Aorta (tissue), 5 donors: ENCODE measurements around the gene IL4I1. TPM values are rescaled to one million over a fixed set of nuclear protein-coding genes. Genes with fewer than 3 reads are reported as not detected.

Source experiments
- ATAC-seq: fragments of 200-7000 bp; cut with Tn5 transposase; one replicate; pipeline ENCODE4 v1.9.1; 2022; ENCODE audit warnings: moderate library complexity; ENCODE audit not compliant: low FRiP score
- DNase-seq, 2 donors: peaks; one replicate each; pipeline ENCODE4 v3.0.0-alpha.2; 2020
- H3K27ac ChIP-seq, 2 donors: one replicate each; pipeline ENCODE4 v1.5.1; 2013; ENCODE audit warnings: low read length in 2 of 2, mild to moderate bottlenecking in 2 of 2, moderate library complexity in 2 of 2, control low read depth in 1 of 2, inconsistent platforms in 1 of 2, low read depth in 1 of 2
- H3K27me3 ChIP-seq, 2 donors: one replicate each; pipeline ENCODE4 v1.6.1; 2013; ENCODE audit warnings: control low read depth in 1 of 2, low read length in 1 of 2, mild to moderate bottlenecking in 1 of 2, moderate library complexity in 1 of 2; ENCODE audit not compliant: insufficient read depth in 2 of 2, control insufficient read depth in 1 of 2
- H3K36me3 ChIP-seq, 2 donors: one replicate each; pipeline ENCODE4 v1.6.1; 2013; ENCODE audit warnings: control low read depth in 1 of 2, low read length in 1 of 2, mild to moderate bottlenecking in 1 of 2; ENCODE audit not compliant: insufficient read depth in 2 of 2, control insufficient read depth in 1 of 2
- H3K4me1 ChIP-seq, 2 donors: one replicate each; pipeline ENCODE4 v1.6.1; 2013; ENCODE audit warnings: low read length in 2 of 2, control low read depth in 1 of 2, mild to moderate bottlenecking in 1 of 2, moderate library complexity in 1 of 2; ENCODE audit not compliant: insufficient read depth in 2 of 2, control insufficient read depth in 1 of 2
- H3K4me3 ChIP-seq, 2 donors: one replicate each; pipeline ENCODE4 v1.5.1; 2013; ENCODE audit warnings: low read length in 2 of 2, control low read depth in 1 of 2, mild to moderate bottlenecking in 1 of 2
- H3K9me3 ChIP-seq: one replicate; pipeline ENCODE4 v1.6.1; 2013; ENCODE audit warnings: mild to moderate bottlenecking, low read length; ENCODE audit not compliant: control insufficient read depth
- WGBS, 2 donors: extraction: QIAGEN DNeasy Blood & Tissue Kit; methylation state at CpG; one replicate each; pipeline ENCODE4 v1.1.7; 2013; 5-methylcytosine and 5-hydroxymethylcytosine counted together
- intact Hi-C, 2 donors: fragments of 100-400 bp; cut with DNase I; formaldehyde crosslinking; loops; one replicate each; pipeline versions ENCODE4 v1.14.2 to v1.15.0; 2022
- microRNA-seq, 2 donors: library from miRNA; unstranded; fragments of <30 nt; microRNA quantifications; one replicate each; pipeline ENCODE4 v1.2.0, GENCODE V29; 2020
- polyA plus RNA-seq, 2 donors: library from polyadenylated mRNA; stranded (reverse); fragments of 200-250 nt; gene quantifications; one replicate each; pipeline ENCODE4 v1.2.3, GENCODE V29; 2013
- total RNA-seq, 2 donors: library from RNA; stranded (reverse); fragmentation: NEBNext Ultra II Directional; extraction: Animal tissue kit (Norgen Biotek cat#: 25700); gene quantifications; one replicate each; pipeline ENCODE4 v1.2.1, GENCODE V29; 2021
- donor health status: healthy with polysubstance abuse.
- donor health status: Bipolar disorder and iron deficiency.
- donor health status: DM: no; HTN: no; CAD: no.
- donor health status: DM: no; HTN: no; CAD: no.
- donor health status: DM: yes; HTN: yes; CAD: no.

IL4I1 gene
- total and polyA plus RNA-seq, 4 donors, result 0.50 to 7.2 (median 0.84) TPM; not detected in 1

- H3K27me3 ChIP-seq, result no peaks in the 10 kb centered on the region
- DNase-seq (no peak), ATAC-seq (no peak)
- H3K4me1 ChIP-seq, result no peaks in the 10 kb centered on the region
- no peak overlapping the region for H3K4me3 ChIP-seq
- H3K27ac ChIP-seq, result no peak overlapping the region
- 93 to 94% methylated on average over 11 of the region's 11 CpGs for WGBS, 2 donors
- H3K36me3 ChIP-seq, result no peaks in the 10 kb centered on the region
- no peaks in the 10 kb centered on the region for H3K9me3 ChIP-seq
- intact Hi-C loops, result no loop called here
Measured at GRCh38 chr19:49839713-49840112, 57.0 kb downstream of the IL4I1 start.

Small RNA genes lying within 50 kb of the gene (microRNA-seq; reads per million reads assigned to microRNA genes)
- 0.99 to 1.8 reads per million in 2 donors for gene MIR4749
- gene MIR4750, result 0 to 1.2 reads per million in 2 donors

Other genes starting within 250 kb of the IL4I1 start
- 10 to 100 TPM; 53.7 to 82.7 TPM for gene IRF3, start 231.0 kb downstream of the IL4I1 start, total RNA-seq
- gene IRF3, start 231.0 kb downstream of the IL4I1 start, polyA plus RNA-seq, result 100 to 1,000 TPM in 1 of 2 donors, 10 to 100 TPM in 1; 37.8 to 278 TPM
- gene BCL2L12, start 231.0 kb downstream of the IL4I1 start, total RNA-seq, result 10 to 100 TPM in 1 of 2 donors, 1 to 10 TPM in 1; 9.9 to 14.0 TPM
- gene BCL2L12, start 231.0 kb downstream of the IL4I1 start, polyA plus RNA-seq, result 10 to 100 TPM in 1 of 2 donors, 1 to 10 TPM in 1; 5.8 to 16.4 TPM
- gene PRMT1, start 219.6 kb downstream of the IL4I1 start, total RNA-seq, result 10 to 100 TPM; 76.5 to 88.3 TPM
- 100 to 1,000 TPM in 1 of 2 donors, 10 to 100 TPM in 1; 68.5 to 110 TPM for gene PRMT1, start 219.6 kb downstream of the IL4I1 start, polyA plus RNA-seq
- 1 to 10 TPM in 1 of 2 donors, under 1 TPM in 1; 0.94 to 4.8 TPM for gene ADM5, start 207.3 kb downstream of the IL4I1 start, total RNA-seq
- gene ADM5, start 207.3 kb downstream of the IL4I1 start, polyA plus RNA-seq, result under 1 TPM; 0.13 to 0.63 TPM
- gene CPT1C, start 205.8 kb downstream of the IL4I1 start, total RNA-seq, result 10 to 100 TPM in 1 of 2 donors, 1 to 10 TPM in 1; 6.5 to 24.4 TPM
- 1 to 10 TPM; 1.9 to 5.7 TPM for gene CPT1C, start 205.8 kb downstream of the IL4I1 start, polyA plus RNA-seq
- gene TSKS, start 133.6 kb downstream of the IL4I1 start, total RNA-seq, result 1 to 10 TPM in 1 of 2 donors, under 1 TPM in 1; 0.42 to 2.6 TPM
- gene TSKS, start 133.6 kb downstream of the IL4I1 start, polyA plus RNA-seq, result under 1 TPM in 1 of 2 donors, not detected in 1; 0.38 TPM
- 10 to 100 TPM; 71.3 to 77.5 TPM for gene AP2A1, start 129.9 kb downstream of the IL4I1 start, total RNA-seq
- gene AP2A1, start 129.9 kb downstream of the IL4I1 start, polyA plus RNA-seq, result 10 to 100 TPM; 19.9 to 63.1 TPM
- 10 to 100 TPM in 1 of 2 donors, 1 to 10 TPM in 1; 9.3 to 18.1 TPM for gene FUZ, start 83.6 kb downstream of the IL4I1 start, total RNA-seq
- gene FUZ, start 83.6 kb downstream of the IL4I1 start, polyA plus RNA-seq, result 10 to 100 TPM; 11.5 to 27.8 TPM
- 10 to 100 TPM; 27.2 to 40.3 TPM for gene MED25, start 78.6 kb downstream of the IL4I1 start, total RNA-seq
- 10 to 100 TPM; 18.3 to 52.8 TPM for gene MED25, start 78.6 kb downstream of the IL4I1 start, polyA plus RNA-seq
- gene PTOV1, start 45.7 kb downstream of the IL4I1 start, total RNA-seq, result 100 to 1,000 TPM; 103 to 133 TPM
- gene PTOV1, start 45.7 kb downstream of the IL4I1 start, polyA plus RNA-seq, result 100 to 1,000 TPM in 1 of 2 donors, 10 to 100 TPM in 1; 50.0 to 142 TPM
- 10 to 100 TPM; 65.2 to 76.5 TPM for gene PNKP, start 29.3 kb downstream of the IL4I1 start, total RNA-seq
- 10 to 100 TPM; 23.7 to 93.0 TPM for gene PNKP, start 29.3 kb downstream of the IL4I1 start, polyA plus RNA-seq
- gene AKT1S1, start 19.5 kb downstream of the IL4I1 start, total RNA-seq, result 10 to 100 TPM; 27.5 to 27.8 TPM
- gene AKT1S1, start 19.5 kb downstream of the IL4I1 start, polyA plus RNA-seq, result 10 to 100 TPM; 24.4 to 44.6 TPM
- 10 to 100 TPM; 41.1 to 52.4 TPM for gene TBC1D17, start 19.2 kb downstream of the IL4I1 start, total RNA-seq
- 100 to 1,000 TPM in 1 of 2 donors, 10 to 100 TPM in 1; 22.7 to 102 TPM for gene TBC1D17, start 19.2 kb downstream of the IL4I1 start, polyA plus RNA-seq
- gene ATF5, start 32.3 kb upstream of the IL4I1 start, total RNA-seq, result 10 to 100 TPM; 13.8 to 43.3 TPM
- 10 to 100 TPM; 11.6 to 24.0 TPM for gene ATF5, start 32.3 kb upstream of the IL4I1 start, polyA plus RNA-seq
- gene NUP62, start 32.6 kb upstream of the IL4I1 start, total RNA-seq, result 10 to 100 TPM; 27.7 to 39.8 TPM
- gene NUP62, start 32.6 kb upstream of the IL4I1 start, polyA plus RNA-seq, result 10 to 100 TPM; 13.3 to 17.3 TPM
- 1 to 10 TPM; 1.8 to 3.1 TPM for gene SIGLEC11, start 64.3 kb upstream of the IL4I1 start, total RNA-seq
- gene SIGLEC11, start 64.3 kb upstream of the IL4I1 start, polyA plus RNA-seq, result 1 to 10 TPM in 1 of 2 donors, under 1 TPM in 1; 0.82 to 1.4 TPM
- 10 to 100 TPM; 36.7 to 40.5 TPM for gene VRK3, start 128.5 kb upstream of the IL4I1 start, total RNA-seq
- 10 to 100 TPM; 23.7 to 27.0 TPM for gene VRK3, start 128.5 kb upstream of the IL4I1 start, polyA plus RNA-seq
- gene ZNF473, start 129.1 kb upstream of the IL4I1 start, total RNA-seq, result 1 to 10 TPM; 8.0 to 9.5 TPM
- gene ZNF473, start 129.1 kb upstream of the IL4I1 start, polyA plus RNA-seq, result 1 to 10 TPM in 1 of 2 donors, under 1 TPM in 1; 0.75 to 2.3 TPM